Endothelial cell of hepatic sinusoid (primary cell): ENCODE data around the gene TRPM3.
"Not testable (repeated sequence)": the region's sequence is repeated elsewhere in the genome, so short reads cannot be mapped to it uniquely, and the experiment has no call there.

Experiments used
- in situ Hi-C: cut with HindIII; loops from 2 replicates; pipeline ENCODE4 v1.10.0; 2017; ENCODE audit warnings: low sequenced_read_pairs

TRPM3 gene

GRCh38 chr9:70791936-70792335 is 329.5 kb downstream of the TRPM3 start:
- in situ Hi-C loops = no loop called here

GRCh38 chr9:70789086-70789485 is 332.3 kb downstream of the TRPM3 start:
- in situ Hi-C loops = no loop called here

GRCh38 chr9:70784456-70784855 is 337.0 kb downstream of the TRPM3 start:
- in situ Hi-C loops = no loop called here

- in situ Hi-C loops = no loop called here
These were observed 342.9 kb downstream of the TRPM3 start for GRCh38 chr9:70778568-70778967.

- in situ Hi-C loops = no loop called here
These were observed 347.8 kb downstream of the TRPM3 start for GRCh38 chr9:70773579-70773978.

GRCh38 chr9:70772601-70773000 is 348.8 kb downstream of the TRPM3 start:
- in situ Hi-C loops = no loop called here

GRCh38 chr9:70765946-70766345 is 355.5 kb downstream of the TRPM3 start:
- in situ Hi-C loops = no loop called here

GRCh38 chr9:70761139-70761670 is 360.2 kb downstream of the TRPM3 start:
- in situ Hi-C loops = no loop called here

GRCh38 chr9:70760228-70760627 is 361.2 kb downstream of the TRPM3 start:
- in situ Hi-C loops = no loop called here

- in situ Hi-C loops = no loop called here
These were observed 368.1 kb downstream of the TRPM3 start for GRCh38 chr9:70753311-70753710.

- in situ Hi-C loops = no loop called here
These were observed 372.4 kb downstream of the TRPM3 start for GRCh38 chr9:70749066-70749465.

- in situ Hi-C loops = no loop called here
These were observed 374.1 kb downstream of the TRPM3 start for GRCh38 chr9:70747261-70747718.

GRCh38 chr9:70746760-70747159 is 374.7 kb downstream of the TRPM3 start:
- in situ Hi-C loops = no loop called here

- in situ Hi-C loops = no loop called here
These were observed 375.1 kb downstream of the TRPM3 start for GRCh38 chr9:70746316-70746715.

GRCh38 chr9:70724794-70725193 is 396.6 kb downstream of the TRPM3 start:
- in situ Hi-C loops = not testable (repeated sequence)

GRCh38 chr9:70724025-70724424 is 397.4 kb downstream of the TRPM3 start:
- in situ Hi-C loops = not testable (repeated sequence)

GRCh38 chr9:70706797-70707196 is 414.6 kb downstream of the TRPM3 start:
- in situ Hi-C loops = not testable (repeated sequence)

GRCh38 chr9:70701163-70701562 is 420.3 kb downstream of the TRPM3 start:
- in situ Hi-C loops = no loop called here

GRCh38 chr9:70696694-70697335 is 424.6 kb downstream of the TRPM3 start:
- in situ Hi-C loops = no loop called here

- in situ Hi-C loops = no loop called here
These were observed 426.7 kb downstream of the TRPM3 start for GRCh38 chr9:70694758-70695157.

GRCh38 chr9:70693186-70693585 is 428.2 kb downstream of the TRPM3 start:
- in situ Hi-C loops = no loop called here

GRCh38 chr9:70692431-70692830 is 429.0 kb downstream of the TRPM3 start:
- in situ Hi-C loops = no loop called here

GRCh38 chr9:70688704-70689103 is 432.7 kb downstream of the TRPM3 start:
- in situ Hi-C loops = no loop called here
